GM18951 (cell line): ENCODE measurements around the gene ANTXR1.

Source experiments
- POLR2A ChIP-seq: IDR thresholded peaks from 4 replicates; pipeline ENCODE4 v1.6.1; 2011; ENCODE audit warnings: mild to moderate bottlenecking; ENCODE audit not compliant: insufficient read length, insufficient read depth; ENCODE audit errors: extremely low read depth
- in situ Hi-C: fragments of 300-500 bp; cut with MboI; formaldehyde crosslinking; loops from one replicate; pipeline ENCODE4 v1.12.0; 2022; ENCODE audit warnings: low sequenced_read_pairs, mixed read lengths, inconsistent platforms; ENCODE audit not compliant: unreplicated experiment

Gene ANTXR1

DNA sequence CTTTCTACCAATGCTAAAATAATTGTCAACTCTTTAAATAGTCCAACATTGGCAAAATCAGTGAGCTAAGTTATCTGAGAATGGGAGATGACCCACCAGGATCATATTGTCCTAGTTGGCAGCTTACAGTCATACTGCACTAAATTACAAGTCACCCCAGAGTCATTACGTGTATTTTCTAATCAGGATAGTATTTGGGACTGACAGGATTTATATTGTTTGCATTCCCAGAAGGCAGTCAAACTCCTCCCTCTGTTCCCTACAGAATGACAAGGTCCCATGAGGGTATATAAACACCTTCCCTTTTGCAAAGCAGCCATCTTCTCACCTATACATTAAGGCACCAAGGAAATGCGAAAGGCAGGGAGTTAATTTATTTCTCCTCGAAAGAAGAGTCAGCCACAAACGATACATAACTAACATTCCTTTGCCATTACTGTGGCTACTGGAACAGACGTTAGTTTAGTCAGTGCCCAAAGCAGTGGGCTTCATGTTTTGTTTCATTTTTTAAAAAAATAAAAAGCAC, 125.3 kb downstream of the ANTXR1 start:
- in situ Hi-C loops = no loop called here
- no peak for TF ChIP-seq POLR2A

DNA sequence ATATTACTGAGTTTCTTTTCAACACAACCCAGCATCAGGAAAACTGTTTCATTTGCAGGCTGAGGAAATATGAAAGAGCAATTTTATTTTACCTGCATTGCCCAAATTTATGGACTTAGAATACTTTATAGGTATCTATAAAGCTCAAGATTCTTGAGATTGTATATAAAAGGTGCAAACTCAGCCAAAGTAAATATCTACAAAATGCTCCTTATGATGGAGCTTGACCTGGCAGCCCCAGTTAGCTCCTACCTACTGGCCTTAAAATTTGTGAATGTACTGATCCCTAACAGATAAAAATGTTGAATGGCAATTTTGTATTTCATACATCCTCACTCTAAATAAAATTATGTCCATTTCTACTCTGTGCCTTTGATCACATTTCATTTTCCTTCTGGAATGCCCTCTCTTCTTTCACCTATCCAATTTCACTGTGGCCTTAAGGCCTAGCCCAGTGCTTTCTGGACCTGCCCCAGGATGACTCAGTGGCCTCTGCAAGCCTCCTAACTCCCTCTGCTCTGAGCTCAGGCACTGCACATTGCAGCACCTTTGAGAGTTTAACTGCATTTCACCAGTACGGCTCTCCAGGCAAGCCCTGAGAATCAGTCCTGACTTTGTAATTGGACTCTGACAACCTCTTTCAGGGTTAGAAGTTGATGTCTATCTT, 125.9 kb downstream of the ANTXR1 start:
- TF ChIP-seq POLR2A = no peak
- in situ Hi-C loops = no loop called here

DNA sequence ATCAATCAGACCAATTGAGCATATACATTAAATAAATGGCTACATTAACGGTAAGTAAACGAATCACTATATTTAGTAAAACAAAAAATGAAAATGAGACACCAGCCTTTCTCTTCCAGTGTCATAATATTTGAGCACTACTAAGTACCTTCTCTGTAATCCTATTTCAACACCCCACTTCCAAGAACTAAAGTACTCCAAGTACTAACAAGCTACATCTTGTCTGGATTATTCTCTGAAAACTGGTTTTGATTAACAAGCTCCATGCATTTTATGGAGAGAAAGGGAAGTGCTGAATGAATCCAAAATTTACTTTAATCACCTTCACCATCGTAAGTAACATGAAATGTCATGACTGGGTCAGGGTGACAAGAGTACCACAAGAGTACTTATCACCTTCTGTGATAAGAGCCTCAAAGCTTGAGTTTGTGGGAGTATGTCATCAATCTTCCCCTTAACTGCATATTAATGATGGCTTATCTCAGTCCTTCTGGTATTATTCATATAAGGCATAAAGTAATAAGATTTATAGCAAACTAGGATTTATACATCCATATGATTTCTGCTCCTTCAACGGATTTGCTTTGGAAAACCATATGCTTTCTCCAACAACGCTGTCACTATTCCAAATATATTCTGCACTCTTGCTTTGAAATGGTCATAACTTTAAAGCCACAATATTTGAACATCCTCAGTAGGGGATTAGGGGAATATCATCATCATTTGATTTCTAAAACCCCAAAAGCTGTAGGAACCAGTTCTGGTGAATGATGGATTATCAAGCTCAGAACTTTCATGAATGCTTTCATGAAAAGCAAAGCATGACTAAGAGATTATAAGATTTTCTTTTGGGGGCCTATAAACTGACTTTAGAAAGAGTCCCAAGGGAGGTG, 127.0 kb downstream of the ANTXR1 start:
- TF ChIP-seq POLR2A = no peak

DNA sequence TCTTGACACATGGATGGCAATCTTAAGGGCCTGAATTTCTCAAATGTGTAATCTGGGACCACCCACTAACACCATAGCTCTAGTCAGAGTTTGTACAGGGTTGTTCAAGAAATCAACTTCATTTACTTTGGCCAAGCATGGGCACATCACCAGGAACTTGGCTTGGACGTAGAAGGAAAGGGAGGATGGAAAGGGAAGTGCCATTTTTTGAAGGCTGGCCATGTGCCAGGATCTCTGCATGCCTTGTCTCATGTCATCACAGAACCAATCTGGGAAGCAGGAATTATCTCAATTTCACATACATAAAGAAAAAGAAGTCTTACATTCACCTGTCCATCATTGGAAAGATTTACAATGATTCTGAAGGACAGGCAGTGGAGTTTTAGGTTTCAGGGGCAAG, 128.1 kb downstream of the ANTXR1 start:
- no peak for TF ChIP-seq POLR2A
- in situ Hi-C loops = no loop called here

More for the DNA sequence above, 127.0 kb downstream of the ANTXR1 start:
- in situ Hi-C loops = no loop called here

DNA sequence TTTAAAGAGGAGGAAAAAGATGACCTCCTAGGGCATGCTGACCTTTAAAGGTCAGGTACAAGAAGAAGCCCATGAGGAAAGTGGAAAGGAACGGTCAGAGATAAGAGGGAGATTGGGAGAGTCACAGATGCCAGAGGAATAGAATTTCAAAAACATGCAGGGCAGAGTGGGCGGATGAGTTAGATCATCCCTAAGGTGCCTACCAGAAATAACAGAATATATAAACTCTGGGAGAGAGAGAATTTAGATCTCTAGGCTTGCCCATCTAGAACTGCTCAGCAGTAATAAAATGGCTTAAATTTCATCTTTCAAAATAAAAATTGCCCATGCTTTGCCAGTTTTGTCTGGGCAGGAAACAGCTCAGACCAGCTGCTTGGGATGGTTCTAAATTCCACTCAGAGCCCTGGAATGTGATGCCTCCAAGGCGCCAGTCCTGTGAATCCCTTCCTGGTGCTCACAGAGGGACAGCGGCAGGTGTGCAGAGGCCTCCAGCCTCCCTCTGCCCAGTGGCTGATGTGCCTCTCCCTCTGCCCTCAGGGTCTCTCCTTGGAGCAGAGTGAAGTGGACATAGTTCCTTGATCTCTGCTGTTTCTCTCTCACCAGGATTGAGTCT, 130.9 kb downstream of the ANTXR1 start:
- TF ChIP-seq POLR2A = no peak
- in situ Hi-C loops = no loop called here

DNA sequence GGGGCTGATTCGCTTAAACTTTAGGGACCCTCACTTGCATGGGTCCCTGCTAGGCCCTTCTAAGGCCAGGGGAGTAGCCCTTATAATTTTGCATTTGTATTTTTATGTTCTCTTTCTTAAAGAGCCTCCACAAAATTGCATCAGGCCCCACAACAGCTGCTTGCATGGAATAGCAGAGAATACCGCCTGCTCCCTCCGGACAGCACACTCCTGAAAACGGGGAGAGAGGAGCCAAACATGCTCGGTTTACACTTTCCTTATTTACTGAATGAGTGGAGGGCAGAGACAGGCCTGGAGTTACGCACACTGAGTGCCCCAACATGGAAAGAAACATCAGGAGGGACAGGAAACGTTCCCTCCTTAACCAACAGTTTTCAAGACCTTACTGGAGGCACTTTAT, 132.2 kb downstream of the ANTXR1 start:
- no peak for TF ChIP-seq POLR2A
- in situ Hi-C loops = no loop called here

DNA sequence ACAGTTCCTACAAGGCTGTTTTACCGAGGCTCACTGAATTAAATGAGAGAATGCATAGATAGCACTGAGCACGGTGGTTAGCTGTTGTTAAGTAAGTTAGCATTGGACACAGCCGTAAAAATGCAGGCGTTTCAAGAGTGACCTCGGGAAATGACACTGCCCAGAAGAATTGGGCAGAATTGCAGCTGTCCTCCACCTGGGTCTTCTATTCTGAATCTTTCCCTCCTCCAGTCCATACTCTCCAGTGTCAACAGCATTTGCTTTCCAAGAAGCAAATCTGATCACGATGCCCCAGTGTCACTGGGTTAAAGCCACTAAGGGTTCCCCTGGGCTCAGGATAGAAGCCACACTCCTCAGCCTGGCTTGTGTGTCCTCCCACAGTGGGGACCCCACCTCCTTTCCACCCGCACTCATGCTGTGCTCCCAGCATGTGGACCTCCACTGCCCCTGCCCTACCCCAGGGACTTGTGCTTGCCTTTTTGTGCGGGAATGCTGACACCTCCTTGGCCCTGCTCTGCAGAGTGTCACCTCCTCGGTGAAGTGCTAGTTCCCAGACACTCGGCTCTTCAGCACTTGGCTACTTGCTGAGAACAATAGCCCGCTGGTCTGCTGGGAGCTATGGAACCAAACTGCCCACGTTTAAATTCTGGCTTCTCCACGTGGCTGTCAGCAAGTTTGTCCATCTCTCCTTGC, 135.0 kb downstream of the ANTXR1 start:
- TF ChIP-seq POLR2A = no peak
- in situ Hi-C loops = no loop called here

DNA sequence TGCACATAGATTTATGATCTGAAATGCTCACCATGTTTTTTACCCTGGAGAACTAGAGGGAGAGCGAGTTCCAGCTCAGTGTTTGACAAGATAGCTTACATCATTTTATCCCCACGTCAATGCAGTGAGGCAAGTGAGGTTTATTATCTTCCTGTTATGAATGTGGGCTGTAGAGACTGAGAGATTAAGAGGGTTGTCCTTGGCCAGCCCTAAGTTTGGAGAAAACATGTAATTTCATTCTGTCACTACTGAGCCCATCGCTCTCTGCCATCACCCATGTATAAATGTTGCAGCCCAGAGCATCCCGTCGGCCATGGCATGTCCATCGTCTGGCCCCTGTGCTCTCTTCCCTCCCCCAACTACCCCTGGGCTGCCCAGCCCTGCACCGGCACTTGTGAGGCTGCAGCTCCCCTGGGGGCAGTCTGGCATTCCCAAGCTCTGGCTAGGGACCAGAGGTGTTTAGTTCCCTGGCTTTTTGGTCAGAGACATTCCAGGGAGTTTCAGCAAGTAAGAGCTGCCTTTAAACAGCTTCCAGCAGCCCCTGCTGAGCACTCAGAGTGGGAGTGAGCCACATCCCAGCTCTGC, 136.7 kb downstream of the ANTXR1 start:
- in situ Hi-C loops = no loop called here
- TF ChIP-seq POLR2A = no peak

DNA sequence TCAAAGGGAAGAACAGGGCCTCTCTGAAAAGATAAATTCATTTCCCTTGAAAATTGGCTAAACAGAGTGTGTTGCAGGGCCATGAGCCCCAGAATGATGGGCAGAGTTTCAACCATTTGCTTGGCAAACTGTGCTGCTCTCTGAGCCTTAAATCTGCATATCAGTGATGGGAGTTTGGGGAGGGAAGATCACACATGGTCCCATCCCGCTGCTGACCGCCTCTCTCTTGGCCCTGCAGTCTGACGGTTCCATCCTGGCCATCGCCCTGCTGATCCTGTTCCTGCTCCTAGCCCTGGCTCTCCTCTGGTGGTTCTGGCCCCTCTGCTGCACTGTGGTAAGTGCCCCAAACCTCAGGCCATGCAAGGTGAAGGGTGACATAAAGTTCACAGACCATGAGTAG, 139.0 kb downstream of the ANTXR1 start:
- no peak for TF ChIP-seq POLR2A
- in situ Hi-C loops = no loop called here

DNA sequence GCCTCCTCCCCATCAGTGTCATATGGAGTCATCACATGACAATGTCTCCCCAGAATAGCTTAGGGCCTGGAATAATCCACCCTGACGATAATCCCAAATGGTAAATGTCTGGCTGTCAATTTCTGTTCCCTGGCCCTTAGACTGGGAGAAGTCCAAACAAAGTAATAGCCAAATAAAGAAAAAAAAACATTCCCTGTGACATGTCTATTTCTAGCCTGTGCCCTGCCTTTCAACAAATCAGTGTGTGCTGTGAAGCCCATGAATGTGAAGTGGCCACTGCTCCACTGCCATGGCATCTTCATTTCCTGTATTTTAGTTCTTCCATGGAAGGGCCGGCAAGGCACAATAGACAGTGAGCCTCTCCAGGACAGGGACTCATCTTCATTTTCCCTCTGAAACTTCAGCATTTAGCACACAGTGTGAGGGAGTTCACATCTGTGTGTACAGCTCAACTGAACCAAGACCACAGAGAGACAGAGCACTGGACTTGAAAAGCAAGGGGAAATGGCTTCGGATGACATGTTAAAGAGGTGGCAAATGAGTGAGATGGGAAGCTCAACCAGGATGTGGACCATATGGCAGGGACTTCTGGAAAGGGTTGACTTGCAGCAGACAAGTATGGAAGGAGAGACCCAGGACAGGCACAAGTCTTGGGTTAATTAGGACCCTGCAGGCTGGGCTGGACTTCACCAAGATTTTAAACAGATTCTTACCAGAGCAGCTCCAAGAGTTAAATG, 140.0 kb downstream of the ANTXR1 start:
- TF ChIP-seq POLR2A = no peak
- in situ Hi-C loops = no loop called here

DNA sequence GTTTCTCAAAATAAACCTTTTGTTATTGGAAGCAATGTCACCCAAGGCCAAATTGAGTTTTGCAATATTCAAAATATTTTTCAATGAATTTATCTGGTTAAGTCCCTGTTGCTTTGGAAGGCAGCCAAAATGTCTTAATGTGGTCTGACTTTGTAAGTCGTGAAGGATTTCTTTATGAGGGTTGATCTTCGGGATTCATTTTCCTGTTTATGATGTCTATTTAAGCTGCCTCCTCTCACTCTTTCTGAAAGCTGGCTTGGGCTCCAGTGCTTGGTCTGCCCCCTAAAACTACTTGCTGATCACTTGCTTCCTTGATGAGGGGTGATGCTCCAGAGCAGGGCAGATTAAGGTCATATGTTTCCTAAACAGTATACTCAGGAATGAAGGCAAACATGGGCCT, 141.1 kb downstream of the ANTXR1 start:
- in situ Hi-C loops = no loop called here
- no peak for TF ChIP-seq POLR2A

DNA sequence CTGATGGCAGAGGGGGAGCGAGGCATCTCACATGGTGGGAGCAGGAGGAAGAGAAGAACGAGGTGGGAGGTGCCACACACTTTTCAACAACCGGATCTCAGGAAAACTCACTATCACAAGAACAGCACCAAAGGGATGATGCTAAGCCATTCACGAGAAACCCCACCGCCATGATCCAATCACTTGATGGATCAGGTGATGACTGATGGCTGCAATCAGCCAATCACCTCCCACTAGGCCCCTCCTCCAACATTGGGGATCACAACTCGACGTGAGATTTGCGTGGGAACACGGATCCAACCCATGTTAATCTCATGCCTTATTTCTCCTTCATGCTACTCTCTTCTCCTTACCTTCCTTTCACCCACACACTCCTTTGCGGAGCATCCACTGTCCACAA, 143.6 kb downstream of the ANTXR1 start:
- in situ Hi-C loops = no loop called here
- no peak for TF ChIP-seq POLR2A

DNA sequence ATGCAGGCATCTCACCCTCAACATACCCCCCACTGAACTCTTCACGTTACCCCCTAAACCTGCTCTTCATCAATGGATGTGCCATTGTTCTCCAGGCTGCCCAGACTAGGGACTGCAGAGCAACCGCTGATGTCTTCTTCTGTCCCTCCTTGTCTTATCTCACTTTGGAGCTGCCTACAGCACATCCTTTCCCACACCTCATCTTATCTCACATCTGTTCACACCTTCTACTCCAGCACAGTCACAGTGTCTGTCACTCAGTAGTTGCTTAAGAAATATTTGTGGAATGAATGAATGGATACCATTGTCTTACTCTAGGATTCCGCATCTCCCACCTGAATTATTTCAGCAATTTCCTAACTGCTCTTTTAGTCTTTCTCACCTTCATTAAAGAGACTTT, 144.5 kb downstream of the ANTXR1 start:
- in situ Hi-C loops = no loop called here
- TF ChIP-seq POLR2A = no peak
